GM12892 (cell line): ENCODE measurements around the gene MTG2.

Experiments used
- POLR2A ChIP-seq: IDR thresholded peaks from 2 replicates; pipeline ENCODE4 v1.6.1; 2011; ENCODE audit warnings: low read depth, low read length, control low read depth
- POLR2AphosphoS5 ChIP-seq: IDR thresholded peaks from 2 replicates; pipeline ENCODE4 v1.6.1; 2011; ENCODE audit warnings: low read depth, low read length, control low read depth
- TAF1 ChIP-seq: IDR thresholded peaks from 2 replicates; pipeline ENCODE4 v1.6.1; 2011; ENCODE audit warnings: low read depth, mild to moderate bottlenecking, control low read depth, low read length, borderline replicate concordance

DNA sequence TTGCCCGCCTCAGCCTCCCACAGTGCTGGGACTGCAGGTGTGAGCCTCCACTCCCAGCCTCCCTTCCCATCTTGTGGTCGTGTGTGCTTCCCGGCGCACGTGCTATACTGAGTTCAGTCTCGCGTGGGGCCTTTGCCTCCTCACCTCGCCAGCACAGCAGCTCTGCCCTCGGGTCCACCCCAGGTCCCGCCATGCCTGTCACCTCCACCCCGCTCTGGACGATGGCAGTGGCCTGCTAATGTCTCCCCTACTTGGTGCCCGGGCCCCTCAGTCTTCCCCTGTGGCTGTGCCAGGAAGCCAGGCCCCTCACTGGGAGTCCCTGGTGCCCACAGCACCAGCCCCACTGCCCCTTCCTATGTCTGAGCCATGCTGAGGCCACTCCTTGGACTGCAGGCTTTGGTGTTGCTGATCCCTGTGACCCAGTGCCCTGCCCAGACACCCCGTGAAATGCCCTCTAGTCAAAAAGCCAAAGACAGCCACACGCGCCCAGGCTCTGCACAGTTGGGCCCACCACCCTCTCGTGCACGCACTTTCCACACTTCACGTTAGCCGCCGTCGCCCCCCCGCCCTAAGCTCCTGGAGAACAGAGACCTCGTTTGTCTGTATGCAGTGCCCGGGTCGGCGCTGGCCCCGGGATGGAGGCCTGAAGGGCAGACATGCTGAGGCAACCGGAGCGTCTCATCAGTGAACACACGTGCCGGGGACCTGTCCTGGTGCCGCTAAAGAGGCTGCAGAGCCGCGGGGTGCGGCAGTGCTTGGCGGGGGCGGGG lies 23.0 kb downstream of the MTG2 start:
- TF ChIP-seq POLR2A (no peak), POLR2AphosphoS5 (no peak), TAF1 (no peak)
